Hepatocyte (in vitro differentiated cells): ENCODE measurements around the gene C1orf115.

Source experiments
- CTCF ChIP-seq: fragments of 200-600 bp; sonication (generic); IDR thresholded peaks from 2 replicates; pipeline ENCODE4 v1.5.1; 2016; ENCODE audit warnings: antibody characterized with exemption, mild to moderate bottlenecking; ENCODE audit not compliant: poor library complexity
- EZH2 ChIP-seq: fragments of 200-600 bp; sonication (generic); IDR thresholded peaks from 2 replicates; pipeline ENCODE4 v1.6.1; 2016; ENCODE audit warnings: antibody characterized with exemption, mild to moderate bottlenecking, borderline replicate concordance
- EZH2phosphoT487 ChIP-seq: fragments of 200-600 bp; sonication (generic); IDR thresholded peaks from one replicate; pipeline ENCODE4 v1.6.1; 2018; ENCODE audit warnings: antibody characterized with exemption, mild to moderate bottlenecking, low read depth, moderate library complexity; ENCODE audit not compliant: unreplicated experiment, severe bottlenecking

- TF ChIP-seq CTCF (peak; percentile 99), EZH2 (no peak), EZH2phosphoT487 (no peak)
These were observed at the start of gene C1orf115 for GRCh38 chr1:220690140-220691052.
